Uterus (tissue), 2 donors: ENCODE measurements around the gene GCK.

Experiments used
- CTCF ChIP-seq, 4 experiments: fragments of 200-600 bp in 2 of 4; fragments of 450-650 bp in 2 of 4; sonication (generic) in 2 of 4; IDR thresholded peaks; one replicate each; pipeline ENCODE4 v1.5.1; 2016 to 2019; ENCODE audit warnings: antibody characterized with exemption in 4 of 4, mild to moderate bottlenecking in 2 of 4, moderate library complexity in 1 of 4
- POLR2A ChIP-seq, 2 donors: fragments of 450-650 bp; IDR thresholded peaks; one replicate each; pipeline ENCODE4 v1.6.1; 2016; ENCODE audit warnings: antibody characterized with exemption in 2 of 2, mild to moderate bottlenecking in 1 of 2, moderate library complexity in 1 of 2

- TF ChIP-seq POLR2A (IDR thresholded peaks at IDR 0.05) (no peak), CTCF (IDR thresholded peaks at IDR 0.05) (no peak)
These were observed 1.4 kb downstream of the GCK start for GRCh38 chr7:44187636-44188416.
